ENCODE measurements around the gene PKMYT1.
A peak's percentile ranks its signal among the peaks of the same experiment; 100 is the strongest.

Gene PKMYT1

DNA sequence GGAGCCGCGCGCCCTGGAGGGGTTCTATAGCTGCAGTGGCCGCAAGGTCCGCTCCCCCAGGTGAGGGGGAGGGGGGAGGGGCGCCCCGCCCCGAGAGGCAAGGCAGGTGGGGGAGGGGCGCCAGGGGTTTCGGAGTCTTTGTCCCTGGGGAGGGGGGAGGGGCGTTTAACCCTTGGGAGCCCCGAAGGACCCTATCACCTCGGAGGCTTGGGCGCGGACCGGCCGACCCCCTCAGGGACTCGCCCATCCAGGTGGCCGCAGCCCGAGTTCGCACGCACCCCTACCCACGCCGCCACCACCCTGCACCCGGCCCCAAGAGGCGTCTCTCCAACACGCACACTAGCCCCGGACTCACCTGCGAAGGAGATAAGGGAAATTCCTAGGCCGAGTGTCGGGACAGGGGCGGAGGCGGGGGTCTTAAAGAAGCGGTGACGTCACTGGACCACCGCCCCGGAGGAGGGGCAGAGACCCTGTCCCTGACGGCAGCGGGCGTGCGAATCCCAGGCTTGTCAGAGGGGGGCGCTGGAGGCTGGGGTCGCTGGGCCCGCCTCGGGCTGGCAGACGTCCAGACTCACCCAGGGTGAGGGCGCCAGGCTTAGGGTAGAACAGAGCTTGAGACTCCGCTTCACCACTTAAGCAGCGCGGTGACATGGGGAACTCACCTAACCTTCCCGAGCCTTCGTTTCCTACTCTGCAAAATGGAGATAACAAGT lies 37.7 kb upstream of the PKMYT1 start, which contains the start of gene CLDN6:
TSS of gene CLDN6 (minus strand) at position 390 of the 713 bp plus-strand sequence. CDS start 2,162 bp downstream, outside the sequence.
- DNase-seq = peak; percentile 64

DNA sequence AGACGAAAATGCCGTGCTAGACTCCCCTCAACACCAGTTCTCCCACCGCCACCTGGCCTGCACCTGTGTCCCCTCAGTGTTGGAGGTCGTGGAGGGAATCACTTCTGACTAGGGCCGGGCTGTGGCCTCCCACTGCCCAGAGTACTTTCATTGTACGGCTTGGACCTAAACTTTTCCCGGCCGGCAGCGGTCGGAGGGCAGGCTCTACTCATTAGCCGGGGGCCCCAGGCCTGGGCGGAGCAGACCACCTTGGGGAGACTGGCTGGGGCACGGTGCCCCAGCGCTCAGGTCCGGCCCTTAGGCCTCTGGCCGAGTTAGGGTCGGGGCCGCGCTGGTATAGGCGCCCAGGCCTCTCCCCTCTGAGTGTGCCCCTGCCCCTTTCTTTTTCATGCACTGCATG lies 37.1 kb upstream of the PKMYT1 start:
- DNase-seq = no peak

DNA sequence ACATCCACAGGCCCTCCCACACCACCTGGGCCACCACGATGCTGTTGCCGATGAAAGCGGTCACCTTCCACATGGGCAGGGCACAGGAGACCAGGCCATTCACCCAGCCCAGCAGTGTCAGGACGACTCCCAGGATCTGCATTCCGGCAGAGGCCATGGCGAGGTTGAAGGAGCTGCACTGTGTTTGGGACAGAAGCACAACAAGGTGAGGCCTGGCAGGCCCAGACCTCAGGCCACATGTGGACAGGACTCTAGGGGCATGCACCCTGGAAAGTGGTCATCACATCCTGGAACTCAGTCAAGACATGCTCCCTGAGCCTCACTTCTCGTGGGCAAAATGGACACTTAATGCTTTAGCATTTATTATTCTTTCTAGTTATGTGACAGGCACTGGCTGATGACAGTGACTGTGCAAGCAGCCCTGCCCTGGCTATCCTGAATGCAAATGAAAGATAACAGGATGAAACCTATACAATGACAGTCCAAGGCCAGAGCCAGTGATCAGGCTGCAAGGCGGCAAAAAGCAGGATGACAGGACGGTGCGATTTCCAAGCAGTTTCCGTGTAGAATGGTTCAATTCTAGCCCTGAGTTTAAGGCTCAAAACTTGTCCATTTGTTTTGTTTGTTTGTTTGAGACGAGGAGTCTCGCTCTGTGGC lies 35.7 kb upstream of the PKMYT1 start:
- DNase-seq = no peak

DNA sequence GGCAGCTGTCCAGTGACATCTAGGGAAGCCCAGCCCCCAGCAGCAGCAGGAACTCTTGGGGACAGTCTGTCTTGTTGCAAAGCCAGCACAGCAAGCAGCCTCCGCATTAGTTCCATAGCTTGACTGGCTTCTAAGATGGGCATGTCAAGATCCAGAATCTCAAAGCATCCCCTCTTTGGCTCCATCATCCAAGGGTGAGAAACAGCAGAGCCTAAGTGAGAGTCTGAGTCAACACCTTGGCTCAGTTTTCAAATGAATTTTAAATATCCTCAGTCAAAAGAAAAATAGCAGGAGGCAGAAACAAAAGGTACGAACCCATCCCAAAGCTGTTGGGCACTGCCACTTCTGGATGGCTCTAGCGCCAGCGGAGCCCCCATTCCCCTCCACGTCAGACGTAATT lies 34.7 kb upstream of the PKMYT1 start:
- no peak for DNase-seq

DNA sequence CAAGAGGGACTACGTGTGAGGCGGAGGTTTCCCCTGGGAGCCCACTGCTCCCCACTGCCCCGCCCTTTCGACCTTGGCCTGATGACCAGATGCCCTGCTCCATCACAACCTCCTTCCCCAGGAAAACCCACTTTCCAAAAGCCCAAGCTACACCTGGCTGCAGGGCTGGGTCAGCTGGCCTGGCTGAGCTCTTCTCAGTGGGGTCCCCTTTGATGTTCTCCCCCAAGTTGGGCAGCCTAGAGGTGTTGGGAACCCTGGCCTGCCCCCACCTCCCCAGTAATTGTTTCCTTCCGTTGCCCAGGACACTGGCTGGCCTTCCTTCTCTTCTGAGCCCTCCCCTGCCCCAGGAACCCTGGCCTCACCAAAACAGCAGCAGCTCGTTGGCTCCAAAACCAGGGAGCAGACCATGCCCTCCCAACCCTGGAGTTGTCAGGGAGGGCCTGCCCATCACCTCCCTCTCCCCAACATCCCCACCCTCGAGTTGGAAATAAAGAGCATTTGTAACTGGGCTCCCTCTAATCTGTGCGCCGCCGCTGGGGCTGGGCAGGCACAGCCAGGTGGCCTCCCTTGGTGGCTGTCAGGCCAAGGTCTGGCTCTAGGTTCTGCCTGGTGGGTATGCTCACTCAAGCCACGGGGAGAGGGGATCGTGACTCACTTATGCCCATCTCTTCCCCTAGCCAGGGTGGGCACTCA lies 33.9 kb upstream of the PKMYT1 start:
- DNase-seq = no peak

DNA sequence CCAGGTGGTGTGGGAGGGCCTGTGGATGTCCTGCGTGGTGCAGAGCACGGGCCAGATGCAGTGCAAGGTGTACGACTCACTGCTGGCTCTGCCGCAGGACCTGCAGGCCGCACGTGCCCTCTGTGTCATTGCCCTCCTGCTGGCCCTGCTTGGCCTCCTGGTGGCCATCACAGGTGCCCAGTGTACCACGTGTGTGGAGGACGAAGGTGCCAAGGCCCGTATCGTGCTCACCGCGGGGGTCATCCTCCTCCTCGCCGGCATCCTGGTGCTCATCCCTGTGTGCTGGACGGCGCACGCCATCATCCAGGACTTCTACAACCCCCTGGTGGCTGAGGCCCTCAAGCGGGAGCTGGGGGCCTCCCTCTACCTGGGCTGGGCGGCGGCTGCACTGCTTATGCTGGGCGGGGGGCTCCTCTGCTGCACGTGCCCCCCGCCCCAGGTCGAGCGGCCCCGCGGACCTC lies 33.3 kb upstream of the PKMYT1 start:
- no peak for DNase-seq

DNA sequence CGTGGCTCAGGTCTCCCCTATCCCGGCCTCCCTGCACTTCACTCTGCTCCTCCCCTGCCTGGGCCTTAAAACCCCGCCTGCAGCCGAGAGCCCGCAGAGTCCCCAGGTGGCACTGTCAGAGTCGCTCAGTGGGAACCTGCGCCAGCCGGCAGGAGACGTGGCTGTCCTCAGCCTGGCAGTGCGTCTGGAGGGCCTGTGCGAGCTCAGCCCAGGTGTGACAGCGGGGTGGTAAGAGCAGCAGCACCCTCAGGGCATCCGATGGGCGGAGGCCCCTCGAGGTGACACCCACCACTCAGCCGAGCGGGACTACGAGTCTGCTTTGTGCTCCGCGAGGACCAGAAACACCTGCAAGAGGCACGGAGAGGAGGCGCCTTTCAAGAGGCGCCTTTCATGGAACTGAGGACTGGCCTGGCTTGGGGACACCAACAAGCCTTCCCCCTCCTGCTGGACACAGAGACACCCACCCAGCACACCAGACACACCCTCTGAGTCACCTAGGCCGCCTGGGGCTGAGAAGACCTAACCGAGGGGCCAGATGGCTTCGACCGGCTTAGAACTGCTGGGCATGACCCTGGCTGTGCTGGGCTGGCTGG lies 32.7 kb upstream of the PKMYT1 start, which contains the start of gene CLDN9:
TSS of gene CLDN9 (plus strand) at position 96 of the 593 bp plus-strand sequence. CDS start at position 536, 440 bp downstream.
- DNase-seq = peak; percentile 22

DNA sequence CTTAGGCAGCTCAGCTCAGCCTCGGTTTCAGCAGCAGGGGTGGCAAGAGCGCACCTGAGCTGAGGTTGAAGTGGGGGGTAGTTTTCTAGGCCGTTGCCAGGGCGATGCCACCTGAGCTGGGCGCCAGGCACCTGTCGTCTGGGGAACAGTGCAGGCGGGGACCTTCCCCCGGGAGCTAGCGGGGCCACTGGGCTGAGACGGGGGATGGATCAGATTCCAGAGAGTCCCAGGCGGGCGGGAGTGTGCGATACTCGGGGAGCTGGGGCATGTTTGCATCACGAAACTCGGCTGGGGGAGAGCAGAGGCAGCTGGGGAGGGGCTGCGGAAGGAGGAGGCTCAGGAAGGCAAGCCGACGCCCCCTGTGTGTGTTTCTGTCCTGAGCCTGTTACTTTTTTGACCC lies 32.0 kb upstream of the PKMYT1 start:
- no peak for DNase-seq

DNA sequence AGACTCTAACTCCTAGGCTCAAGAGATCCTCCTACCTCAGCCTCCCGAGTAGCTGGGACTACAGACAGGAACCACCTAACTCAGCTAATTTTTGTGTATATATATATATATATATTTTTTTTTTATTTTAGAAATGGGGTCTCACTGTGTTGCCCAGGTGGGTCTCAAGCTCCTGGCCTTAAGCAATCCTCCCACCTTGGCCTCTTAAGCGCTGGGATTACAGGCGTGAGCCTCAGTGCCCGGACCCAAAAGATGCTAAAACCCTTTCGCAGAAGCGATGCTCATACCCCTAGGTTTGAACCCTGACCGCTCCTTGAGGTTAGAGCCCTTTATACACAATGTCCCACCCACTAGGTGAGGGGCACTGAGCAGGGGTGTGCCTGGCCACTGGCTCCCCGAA lies 30.3 kb upstream of the PKMYT1 start:
- DNase-seq = no peak

DNA sequence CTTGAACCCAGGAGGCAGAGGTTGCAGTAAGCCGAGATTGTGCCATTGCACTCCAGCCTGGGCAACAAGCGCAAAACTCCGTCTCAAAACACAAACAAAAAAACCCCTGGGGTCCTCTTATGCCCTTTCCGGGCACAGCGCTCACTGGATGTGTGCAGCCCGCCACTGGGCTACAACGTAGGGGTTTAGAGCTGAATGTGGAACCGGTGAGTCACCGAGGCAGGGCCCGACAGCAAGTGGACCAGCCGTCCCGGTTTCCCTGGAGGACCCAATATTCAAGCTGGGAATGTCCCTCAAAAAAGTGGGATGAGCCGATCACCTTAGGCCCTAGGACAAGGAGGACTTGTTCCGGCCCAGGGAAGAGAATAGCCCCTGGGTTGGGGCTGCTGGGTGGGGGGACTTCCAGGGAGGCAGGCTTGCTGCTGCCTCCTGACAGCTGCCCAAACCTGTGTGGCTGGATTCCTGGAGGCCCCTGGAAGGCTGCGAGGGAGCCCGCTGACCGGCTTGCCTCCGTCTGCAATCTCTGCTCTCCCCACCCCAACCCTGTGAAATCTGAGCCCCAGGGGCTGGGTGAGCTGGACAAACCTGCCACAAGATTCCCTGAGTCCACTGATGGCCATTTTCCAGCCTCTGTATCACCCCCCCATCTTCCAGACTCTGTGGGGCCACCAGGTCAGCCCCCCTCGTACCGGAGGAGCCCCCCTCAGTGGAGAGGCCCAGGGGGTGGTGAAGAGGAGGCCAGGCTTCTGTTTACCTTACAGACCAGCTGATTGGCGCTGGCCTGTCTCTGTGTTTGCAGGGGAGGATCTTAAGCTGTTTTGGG lies 29.5 kb upstream of the PKMYT1 start:
- no peak for DNase-seq

DNA sequence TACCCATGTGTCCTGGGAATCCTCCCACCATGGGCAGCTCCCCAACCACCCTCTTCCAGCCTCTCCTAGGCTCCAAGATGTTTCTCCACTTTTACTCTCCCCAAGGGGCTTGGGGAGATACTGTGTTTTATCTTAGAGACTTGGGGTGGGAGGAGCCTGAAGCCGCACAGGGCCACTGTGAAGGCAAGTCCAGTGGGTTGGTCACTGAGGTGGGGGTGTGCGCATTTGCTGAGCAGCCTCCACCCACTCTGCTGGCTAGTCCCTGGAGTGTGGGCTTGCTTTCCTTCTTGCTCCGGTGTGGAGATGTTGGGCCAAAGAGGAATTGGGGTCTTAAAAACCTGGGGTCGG lies 28.4 kb upstream of the PKMYT1 start:
- DNase-seq = no peak

DNA sequence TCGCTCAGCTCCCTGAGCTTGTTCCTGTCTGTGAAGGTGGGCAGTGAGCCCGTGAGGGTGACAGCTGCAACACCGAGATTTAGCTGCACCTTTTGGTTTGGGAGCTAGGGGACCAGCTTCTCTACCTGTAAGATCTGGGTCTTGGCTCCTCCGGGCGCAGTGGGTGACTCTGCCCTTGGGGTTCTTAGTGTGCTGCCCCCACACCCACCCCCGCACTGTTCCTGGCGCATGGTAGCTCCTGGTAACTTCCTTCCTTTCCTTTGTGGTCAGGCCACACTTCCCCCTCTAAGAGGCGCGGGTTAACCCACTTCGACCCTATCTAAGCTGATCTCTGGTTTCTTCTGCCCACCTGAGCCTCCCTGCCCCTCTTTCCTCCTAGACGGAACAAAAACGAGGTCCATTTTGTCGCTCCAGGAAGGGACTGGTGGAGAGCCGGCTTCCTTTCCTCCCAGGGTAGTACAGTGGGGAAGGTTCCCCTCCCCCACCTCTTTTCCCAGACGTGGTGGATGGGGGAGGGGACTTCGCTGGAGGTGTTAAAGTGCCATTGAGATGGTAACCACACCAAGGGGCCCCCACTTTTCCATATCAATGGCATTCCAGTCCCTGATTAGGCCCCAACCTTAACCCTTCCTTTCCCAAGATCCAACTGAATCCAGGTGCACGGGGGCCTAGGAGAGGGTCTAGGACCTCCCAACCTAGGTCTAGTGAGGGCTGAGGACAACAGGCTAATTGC lies 27.9 kb upstream of the PKMYT1 start:
- no peak for DNase-seq

DNA sequence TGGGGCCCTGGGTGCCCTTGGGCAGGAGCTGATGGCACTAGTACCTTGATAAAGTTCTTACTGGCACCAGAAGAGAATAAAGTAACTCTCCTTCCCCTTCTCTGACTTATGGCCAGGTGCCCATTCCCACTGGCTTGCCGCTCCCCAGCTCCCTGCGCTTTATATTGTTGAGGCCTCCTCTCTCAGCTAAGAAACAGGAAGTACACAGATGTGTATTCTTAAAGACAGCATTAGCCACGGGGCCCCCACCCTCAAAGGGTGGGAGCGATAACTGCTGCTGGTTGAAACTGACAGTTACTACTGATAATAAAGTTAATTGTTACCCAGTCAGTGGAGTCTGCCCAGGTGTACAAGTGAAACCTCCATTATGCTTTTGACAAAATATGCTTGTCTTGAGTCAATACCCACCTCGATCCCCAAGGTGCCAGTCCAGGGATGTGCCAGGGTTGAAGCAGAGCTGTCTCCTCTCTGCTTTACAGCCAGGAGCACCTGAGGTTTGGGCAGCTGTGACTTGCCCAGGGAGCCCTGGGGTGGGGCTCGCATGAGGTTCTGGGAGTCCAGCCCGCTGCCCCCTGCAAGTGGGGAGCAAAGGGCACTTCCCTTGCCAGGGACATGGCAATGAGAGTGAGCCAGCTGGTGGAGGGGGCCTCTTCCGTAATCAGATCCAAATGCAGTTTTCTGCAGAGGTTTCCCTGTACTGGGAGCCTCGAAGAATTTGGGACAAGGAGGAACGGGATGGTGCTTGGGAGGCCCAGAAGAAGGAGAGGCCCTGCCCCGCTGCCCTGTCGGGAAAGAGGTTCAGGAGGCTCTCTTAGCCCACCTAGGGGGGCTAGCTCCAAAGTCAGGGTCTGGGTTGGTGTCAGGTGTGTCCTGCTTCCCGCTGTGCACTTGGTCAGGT lies 27.1 kb upstream of the PKMYT1 start:
- DNase-seq = no peak

DNA sequence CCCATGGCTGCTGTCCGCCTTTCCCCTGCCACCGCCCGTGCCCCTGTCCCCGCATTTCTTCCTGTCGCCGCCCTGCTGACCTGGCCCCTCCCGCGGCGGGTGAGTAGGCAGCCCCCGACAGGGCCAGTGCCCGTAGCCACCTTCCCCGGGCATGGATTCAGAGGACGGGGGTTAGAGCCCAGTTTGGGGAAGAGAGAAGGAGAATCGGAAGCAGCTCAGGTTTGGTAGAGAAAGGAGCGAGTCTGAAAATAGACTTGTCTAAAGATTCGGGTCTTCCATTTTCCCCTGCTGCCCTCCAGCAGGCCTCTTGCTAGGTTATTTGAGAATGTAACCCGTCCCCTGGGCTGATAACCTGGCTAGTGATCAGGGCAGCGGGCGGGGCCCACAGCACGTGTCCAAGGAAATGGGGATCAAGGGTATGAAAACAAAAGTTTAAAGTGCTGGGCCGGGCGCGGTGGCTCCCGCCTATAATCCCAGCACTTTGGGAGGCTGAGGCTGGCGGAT lies 24.6 kb upstream of the PKMYT1 start:
- no peak for DNase-seq

DNA sequence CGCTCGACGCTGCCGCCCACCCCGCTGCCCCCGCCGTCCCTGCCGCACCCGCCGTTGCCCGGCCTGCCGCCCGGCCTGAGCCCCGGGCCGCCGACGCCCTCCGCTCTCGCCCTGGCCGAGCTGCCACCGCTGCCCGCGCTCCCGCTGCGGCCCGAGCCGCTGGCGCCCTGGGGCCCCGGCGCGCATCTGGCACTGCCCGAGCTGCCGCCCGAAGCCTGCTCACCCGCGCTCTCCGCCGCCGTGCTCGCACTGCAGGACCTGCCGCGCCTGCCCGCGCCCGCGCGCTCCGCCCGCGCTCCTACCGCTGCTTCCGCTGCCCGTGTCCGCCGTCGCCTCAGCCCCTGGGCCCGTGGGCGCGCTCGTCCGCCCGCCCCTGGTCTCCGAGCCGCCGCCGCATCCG lies 24.1 kb upstream of the PKMYT1 start:
- peak; percentile 27 for DNase-seq

DNA sequence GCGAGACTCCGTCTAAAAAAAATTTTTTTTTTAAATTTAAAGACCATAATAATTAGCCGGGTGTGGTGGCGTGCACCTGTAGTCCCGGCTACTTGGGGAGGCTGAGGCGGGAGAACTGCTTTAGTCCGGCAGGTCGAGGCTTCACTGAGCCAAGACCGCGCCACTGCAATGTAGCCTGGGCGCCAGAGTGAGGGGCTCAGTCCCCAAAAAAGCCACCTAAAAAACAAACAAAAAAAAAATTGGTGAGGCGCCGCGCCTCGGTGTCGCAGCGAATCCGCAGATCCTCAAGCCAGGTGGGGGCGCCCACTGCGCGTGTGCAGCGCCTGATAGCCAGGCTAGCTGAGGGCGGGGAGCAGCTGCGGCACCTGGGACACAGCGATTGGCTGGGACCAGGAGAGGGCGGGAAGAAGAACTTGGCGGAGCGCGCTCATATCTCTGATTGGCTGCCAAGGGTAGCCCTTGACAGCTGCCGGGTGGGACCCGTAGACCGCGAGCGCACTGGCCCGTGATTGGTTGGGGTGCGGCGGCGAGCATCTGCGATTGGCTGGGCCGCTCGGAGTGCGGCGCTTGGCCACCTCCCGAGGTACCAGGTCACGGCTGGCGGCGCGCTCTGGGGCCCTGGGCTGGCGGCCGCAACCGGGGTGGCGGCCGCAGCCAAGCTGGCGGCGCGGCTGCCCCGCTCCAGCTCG lies 23.5 kb upstream of the PKMYT1 start:
- DNase-seq = peak; percentile 98

DNA sequence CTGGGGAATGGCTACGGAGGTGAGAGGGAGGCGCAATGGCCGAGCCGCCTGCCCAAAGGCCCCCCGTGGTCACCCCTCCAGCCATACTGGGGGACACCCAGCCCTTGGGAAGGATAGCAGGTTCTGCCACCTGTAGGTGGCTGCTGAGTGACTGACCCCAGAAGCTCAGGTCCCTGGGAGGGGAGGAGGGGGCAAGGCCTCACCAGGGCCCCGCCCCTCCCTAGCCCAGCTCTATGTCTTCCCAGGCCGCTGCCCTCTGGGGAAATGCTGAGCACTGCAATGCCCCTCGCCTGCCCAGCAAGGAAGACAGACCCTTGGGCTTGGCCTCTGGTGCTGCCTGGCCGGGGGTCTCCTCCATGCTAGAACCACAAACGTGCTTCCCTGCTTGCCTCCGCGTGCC lies 21.1 kb upstream of the PKMYT1 start:
- DNase-seq = no peak

DNA sequence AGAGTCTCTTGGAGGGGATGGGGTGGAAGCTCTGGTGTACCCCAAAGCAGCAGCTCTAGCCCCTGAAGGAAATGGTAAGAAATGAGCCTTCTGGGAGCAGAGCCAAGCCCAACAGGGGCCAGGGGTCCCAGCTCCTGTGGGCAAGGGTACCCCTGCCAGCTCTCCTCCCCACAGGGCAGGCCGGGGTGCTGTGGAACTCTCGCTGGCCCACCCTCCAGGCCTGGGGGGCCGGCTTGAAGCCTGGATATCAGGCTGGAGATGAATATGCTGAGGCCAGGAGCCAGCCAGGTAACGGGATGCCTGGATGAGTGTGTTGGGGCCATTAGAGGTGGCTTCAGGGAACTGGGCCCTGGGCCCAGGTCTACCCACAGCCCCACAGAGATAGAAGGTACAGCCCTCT lies 20.3 kb upstream of the PKMYT1 start:
- DNase-seq = no peak

DNA sequence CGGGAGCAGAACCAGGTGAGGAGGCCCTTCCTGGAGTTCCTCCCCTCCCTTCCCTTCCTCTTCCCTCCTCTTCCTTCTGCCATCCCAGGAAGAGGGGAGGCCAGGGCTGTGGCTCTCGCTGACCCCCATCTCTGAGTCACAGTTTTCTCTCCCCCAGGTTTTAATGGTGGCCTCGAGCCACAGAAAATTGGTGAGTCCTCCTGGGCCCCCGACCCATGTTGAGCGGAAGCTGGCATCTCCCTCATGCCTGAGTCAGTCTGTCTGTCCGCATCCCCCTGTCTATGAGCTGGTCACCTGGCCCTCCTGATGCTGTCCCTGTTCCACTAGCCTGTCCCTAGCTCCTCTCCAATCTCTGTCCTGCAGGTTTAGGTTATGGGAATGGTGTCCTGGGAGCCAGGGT lies 19.7 kb upstream of the PKMYT1 start:
- no peak for DNase-seq

DNA sequence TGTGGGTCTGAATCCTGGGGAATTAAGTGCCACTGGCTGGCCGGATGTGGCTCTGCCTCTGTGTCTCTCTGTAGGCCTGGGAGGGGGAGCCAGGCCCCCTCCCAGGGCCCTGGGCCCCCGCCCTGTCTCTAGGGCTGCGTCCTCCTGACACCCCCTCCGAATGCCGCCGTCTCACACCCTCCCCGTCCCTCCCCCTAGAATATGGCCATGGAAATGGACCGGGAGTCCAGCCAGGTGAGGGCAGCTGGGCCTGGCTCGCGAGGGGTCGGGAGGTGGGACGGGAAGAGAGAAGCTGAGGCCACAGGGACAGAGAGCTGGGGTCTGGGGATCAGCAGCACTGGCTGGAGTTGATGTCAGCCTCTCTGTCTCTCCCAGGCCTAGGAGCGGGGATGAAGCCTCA lies 16.1 kb upstream of the PKMYT1 start:
- DNase-seq = no peak
